Stimulated activated CD4-positive, alpha-beta T cell treated with anti-CD3 and anti-CD28 coated beads, Interleukin-2, amount 100 ng/mL, for 24 hours (primary cell): ENCODE results near the gene IL16.
A peak's percentile ranks its signal among the peaks of the same experiment; 100 is the strongest.

Experiments used
- DNase-seq, 2 donors: peaks; one replicate each; pipeline ENCODE4 v3.0.0-alpha.2; 2020

Gene IL16

DNA sequence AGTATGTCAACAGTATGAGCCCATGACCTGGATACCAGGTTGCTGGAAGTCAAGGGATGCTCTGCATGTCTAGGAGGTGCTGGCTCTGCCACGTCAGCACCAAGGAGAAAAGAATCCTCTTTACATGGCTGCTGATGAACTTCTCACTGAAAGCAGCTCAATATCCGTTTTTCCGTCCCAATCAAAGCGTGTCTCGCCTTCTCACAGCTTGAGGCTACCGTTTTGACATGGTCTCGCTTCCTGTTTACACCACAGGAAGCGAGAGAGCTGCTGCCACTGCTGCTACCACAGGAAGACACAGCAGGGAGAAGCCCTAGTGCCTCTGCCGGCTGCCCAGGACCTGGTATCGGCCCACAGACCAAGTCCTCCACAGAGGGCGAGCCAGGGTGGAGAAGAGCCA lies 100.0 kb downstream of the IL16 start:
- peak; percentile 64 to 70 for DNase-seq

DNA sequence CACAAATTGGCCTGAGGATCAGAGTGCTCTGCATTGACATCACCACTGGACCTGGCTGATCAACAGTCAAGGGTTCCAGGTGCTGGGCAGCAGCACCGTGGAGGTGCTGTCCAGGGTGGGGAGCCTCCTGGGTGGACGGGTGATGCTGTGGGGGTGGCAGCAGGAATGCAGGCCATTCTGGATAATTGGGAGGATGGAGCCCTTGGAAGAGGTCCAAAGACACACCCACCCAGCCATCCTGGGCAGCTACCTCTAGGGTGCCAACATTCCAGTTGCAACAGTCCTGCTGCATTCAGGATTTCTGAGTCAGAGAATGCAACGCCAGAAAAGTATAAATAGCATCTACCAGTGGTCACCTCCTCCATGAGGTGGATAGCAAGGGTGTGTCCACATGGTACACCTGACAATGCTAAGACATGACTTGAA lies 100.5 kb downstream of the IL16 start:
- DNase-seq: no peak

DNA sequence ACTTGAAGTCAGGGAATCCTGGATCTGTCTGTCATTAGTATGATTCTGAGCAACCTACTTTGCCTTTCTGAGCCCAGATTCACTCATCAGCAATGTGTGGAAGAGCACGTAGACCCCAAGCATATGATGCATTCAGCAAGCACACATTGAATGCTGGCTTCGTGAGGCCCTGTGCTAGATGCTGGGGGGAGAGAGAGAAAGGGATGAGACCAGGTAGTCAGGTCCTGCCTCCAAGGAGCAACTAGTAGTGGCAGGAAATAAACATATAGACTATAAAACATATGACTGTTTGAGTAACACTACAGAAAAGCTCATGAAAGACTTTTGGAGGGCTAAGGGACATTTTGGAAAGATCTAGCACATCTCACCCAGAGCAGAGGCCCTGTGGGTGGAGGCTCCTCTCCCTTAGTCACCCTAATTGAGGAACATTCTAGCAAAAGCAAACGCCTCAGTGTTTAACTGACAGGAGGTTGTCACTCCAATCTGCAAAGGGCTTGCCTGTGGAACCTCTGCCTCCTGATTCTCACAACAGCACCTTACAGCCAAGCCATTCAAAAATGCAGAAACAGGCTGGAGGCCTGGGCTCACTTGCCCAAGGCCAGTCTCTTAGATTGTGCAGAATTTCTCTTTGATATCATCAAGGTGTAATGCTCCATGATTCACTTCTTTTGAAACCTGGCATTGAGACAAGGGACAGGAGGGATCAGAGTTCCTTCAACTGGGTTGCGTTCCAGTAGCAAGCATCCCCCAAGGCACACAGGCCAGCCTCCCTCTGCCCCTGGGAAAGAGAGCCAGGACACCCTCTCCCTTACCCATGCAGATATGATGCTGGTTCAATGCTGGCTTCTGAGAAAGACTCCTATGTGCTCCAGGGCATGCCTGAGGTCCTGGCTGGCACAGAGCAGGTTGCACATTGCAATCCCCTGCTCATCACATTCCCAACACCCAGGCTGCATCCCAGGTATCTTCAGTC lies 101.2 kb downstream of the IL16 start:
- no peak for DNase-seq

- no peak for DNase-seq
Measured at GRCh38 chr15:81298611-81299010, 101.9 kb downstream of the IL16 start.

GRCh38 chr15:81299156-81299555 lies 102.5 kb downstream of the IL16 start:
- no peak for DNase-seq

DNA sequence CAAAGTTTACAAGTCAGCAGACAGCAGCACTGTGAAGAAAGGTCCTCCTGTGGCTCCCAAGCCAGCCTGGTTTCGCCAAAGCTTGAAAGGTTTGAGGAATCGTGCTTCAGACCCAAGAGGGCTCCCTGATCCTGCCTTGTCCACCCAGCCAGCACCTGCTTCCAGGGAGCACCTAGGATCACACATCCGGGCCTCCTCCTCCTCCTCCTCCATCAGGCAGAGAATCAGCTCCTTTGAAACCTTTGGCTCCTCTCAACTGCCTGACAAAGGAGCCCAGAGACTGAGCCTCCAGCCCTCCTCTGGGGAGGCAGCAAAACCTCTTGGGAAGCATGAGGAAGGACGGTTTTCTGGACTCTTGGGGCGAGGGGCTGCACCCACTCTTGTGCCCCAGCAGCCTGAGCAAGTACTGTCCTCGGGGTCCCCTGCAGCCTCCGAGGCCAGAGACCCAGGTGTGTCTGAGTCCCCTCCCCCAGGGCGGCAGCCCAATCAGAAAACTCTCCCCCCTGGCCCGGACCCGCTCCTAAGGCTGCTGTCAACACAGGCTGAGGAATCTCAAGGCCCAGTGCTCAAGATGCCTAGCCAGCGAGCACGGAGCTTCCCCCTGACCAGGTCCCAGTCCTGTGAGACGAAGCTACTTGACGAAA lies 103.1 kb downstream of the IL16 start:
- DNase-seq: no peak

DNA sequence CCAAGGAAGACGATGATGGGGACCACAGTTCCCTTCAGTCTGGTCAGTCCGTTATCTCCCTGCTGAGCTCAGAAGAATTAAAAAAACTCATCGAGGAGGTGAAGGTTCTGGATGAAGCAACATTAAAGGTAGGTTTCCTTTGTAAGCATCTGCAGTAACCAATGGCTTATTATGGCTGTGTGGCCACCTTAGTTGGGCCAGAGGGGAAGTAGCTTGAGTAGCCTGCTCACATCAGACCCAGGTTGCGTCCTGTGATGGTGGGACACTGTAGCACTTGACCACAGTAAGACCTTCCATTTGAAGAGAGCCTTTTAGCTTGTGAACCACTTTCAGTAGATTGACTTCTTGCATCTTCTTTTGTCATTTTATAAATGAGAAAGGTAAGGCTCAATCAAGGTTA lies 104.7 kb downstream of the IL16 start:
- DNase-seq: no peak

DNA sequence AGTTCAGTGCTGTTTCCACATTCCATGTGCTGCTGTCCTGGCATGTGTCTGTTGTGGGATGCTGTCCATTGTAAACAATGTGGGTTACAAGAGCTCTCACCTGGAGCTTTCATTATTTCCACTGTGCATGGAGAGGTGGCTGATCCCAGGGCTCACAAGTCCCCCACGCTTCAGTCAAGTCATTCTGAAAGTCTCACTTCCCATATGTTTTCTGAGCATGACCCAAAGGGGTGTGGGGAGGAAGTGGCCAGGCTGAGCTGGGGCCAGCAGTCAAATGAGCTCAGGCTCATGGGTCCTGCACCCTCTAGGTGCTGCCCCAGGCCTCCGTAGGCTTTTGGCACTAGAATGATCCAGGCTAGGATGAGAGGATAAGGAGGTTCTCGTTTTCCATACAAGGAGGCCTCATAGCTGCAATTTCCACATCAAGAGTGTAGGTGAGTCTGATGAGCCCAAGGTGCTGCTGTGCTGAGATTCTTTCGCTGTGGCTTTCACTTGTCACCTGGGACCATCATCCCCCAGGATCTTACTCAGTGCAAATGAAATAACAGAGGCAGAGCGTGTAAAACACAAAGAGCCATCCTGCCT lies 105.2 kb downstream of the IL16 start:
- peak in 1 of 2 donors; percentile 57 for DNase-seq

DNA sequence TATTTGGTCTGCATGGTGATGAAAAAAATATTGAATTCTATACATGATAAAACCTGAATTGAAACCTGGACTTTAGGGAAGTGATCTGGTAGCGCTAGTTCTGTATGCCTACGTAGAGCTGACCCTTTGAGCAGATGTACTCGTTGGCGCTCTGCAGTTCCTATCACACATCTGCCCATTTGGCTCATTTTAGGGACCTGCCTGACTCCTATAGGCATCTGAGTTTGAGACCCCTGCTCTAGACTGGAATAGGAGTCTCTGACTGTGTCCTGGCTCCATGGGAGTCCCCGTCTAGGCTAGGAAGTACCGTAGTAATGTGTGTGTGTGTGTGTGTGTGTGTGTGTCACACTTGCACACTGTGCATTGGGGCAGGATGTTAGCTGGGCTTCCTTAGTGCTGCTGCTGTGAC lies 106.0 kb downstream of the IL16 start:
- no peak for DNase-seq

- DNase-seq: no peak
Measured at GRCh38 chr15:81303244-81304225, 106.9 kb downstream of the IL16 start.

- DNase-seq: no peak
Measured at GRCh38 chr15:81304226-81304625, 107.5 kb downstream of the IL16 start.

GRCh38 chr15:81308260-81308659 lies 111.6 kb downstream of the IL16 start:
- DNase-seq: no peak

GRCh38 chr15:81309647-81310450 lies 113.2 kb downstream of the IL16 start:
- no peak for DNase-seq

DNA sequence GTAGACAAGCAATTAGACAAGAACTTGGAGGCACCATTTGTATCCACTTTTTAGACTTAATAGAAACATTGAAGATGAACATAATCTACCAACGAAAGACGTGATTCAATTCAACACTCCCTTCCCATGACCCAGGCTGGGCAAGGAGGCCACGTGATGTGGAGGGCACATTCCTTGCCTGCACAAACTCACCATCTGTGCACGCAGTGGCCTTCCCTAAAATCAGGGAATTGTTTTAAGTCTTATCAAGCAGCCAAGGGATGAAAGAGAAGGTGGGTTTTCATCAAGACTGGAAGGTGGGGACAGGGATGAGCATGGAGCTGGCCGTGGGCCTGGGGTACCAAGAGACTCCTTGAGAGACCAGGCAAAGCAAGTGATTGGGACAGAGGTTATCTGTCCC lies 113.8 kb downstream of the IL16 start:
- DNase-seq: no peak

DNA sequence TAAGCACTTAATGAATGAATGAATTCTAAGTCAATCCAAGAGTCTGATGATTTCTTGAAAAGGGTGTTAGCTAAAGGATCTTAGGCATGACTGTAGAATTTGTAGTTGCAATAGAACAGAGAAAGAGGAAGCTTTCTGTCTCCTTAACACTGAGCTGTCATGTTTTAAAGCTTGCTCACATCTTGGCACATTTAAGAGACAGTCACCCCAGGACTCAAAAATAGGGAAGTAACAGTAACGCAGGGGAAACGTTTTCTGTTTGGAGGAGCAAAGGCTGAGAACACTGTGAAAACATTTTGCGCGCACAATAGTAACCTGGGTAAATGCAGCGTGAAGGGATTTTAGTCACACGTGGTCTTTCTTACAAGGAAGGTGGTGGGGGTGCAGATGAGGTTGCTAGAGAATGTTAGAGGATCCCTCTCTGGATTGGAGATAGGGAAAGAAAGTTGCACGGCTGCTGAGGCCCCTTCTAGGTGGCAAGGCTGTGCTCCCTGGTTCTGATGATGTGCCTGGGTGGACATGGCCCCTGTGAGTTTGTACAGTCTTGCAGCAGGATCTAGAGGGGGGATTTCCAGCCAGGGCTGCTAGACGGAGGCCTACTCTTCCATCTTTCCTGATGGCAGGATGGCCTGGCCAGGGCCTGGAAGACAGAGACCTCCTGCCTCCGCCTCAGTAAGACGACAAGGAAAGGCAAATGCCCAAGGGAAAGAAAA lies 115.2 kb downstream of the IL16 start:
- no peak for DNase-seq

DNA sequence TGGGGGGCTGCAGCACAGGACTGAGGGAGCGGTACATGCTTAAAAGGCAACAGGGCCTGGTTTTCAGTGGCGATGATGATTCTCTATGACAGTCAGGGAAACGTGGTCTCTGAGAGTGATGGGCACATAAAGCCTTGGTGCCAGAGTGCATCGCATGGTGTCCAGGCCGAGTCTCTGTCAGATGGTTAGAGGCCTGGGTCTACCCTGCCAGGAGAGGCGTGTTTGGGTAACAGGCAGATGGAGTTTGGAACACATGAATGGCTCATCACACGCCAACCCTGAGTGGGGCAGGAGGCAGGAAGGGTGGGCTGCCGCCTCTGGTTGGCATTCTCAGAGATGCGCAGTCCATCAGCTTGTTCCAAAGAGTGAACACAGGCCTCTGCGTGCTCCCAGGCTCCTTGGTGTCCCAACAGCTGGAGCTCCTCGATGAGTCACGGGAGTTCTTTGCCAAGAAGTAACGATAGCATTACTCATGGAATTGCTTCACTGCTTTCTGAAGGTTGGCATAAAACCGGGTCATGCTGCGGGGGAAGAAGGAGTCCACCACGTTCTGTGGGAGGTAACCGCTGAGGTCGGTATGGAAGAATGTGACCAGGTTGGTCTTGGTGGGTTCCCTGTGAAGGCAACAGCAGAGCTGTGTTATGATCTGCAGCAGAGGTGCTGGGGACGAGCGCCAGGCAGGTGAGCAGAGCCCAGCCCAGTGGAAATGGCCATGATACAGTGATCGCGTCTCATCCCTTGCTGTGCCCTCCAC lies 116.3 kb downstream of the IL16 start:
- no peak for DNase-seq

DNA sequence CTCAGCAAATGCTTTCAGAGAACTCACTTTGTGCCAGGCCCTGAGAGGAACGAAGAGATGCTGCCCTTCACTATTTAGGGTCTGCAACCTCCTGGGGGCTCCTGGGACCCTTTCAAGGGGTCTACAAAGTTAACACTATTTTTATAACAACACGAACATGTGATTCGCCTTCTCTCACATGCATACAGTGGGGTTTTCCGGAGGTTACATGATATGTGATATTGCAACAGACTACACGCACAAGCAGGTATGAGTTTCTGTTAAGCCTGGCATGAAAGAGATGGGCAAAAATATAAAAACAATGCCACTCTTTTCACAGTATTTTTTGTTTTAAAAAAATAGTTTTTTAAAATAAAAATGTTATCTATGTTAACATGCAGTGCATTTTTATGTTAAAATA lies 117.0 kb downstream of the IL16 start:
- no peak for DNase-seq

- no peak for DNase-seq
Measured at GRCh38 chr15:81314378-81314777, 117.7 kb downstream of the IL16 start.

GRCh38 chr15:81315452-81316175 lies 118.9 kb downstream of the IL16 start:
- no peak for DNase-seq

GRCh38 chr15:81316267-81316666 lies 119.6 kb downstream of the IL16 start:
- DNase-seq: no peak
